IPS-20b (cell line): Measurements from ENCODE around the gene PDE6H.

Source experiments
- H3K27ac ChIP-seq: one replicate; pipeline ENCODE4 v1.5.1; 2013; ENCODE audit warnings: low read length
- H3K27me3 ChIP-seq: 2 replicates; pipeline ENCODE4 v1.6.1; 2013; ENCODE audit warnings: mild to moderate bottlenecking, low read length, inconsistent platforms; ENCODE audit not compliant: insufficient read depth
- H3K36me3 ChIP-seq: 2 replicates; pipeline ENCODE4 v1.6.1; 2013; ENCODE audit warnings: low read depth, mild to moderate bottlenecking, inconsistent platforms, low read length, moderate library complexity; ENCODE audit not compliant: insufficient read depth
- H3K4me1 ChIP-seq: 2 replicates; pipeline ENCODE4 v1.6.1; 2013; ENCODE audit warnings: mild to moderate bottlenecking, control low read depth, inconsistent platforms, low read length, moderate library complexity; ENCODE audit not compliant: insufficient read depth
- H3K4me3 ChIP-seq: 2 replicates; pipeline ENCODE4 v1.5.1; 2013; ENCODE audit warnings: mild to moderate bottlenecking, low read length, inconsistent platforms
- H3K9ac ChIP-seq: 2 replicates; pipeline ENCODE4 v1.6.1; 2013; ENCODE audit warnings: low read depth, mild to moderate bottlenecking, inconsistent platforms, low read length, moderate library complexity
- H3K9me3 ChIP-seq: 2 replicates; pipeline ENCODE4 v1.6.1; 2013; ENCODE audit warnings: mild to moderate bottlenecking, low read depth, low read length, inconsistent platforms; ENCODE audit not compliant: insufficient read depth

The PDE6H gene

GRCh38 chr12:14979468-14979867, 6.6 kb downstream of the PDE6H start:
- no peak overlapping the region for H3K9ac ChIP-seq
- no peaks in the 10 kb centered on the region for H3K4me1 ChIP-seq
- no peaks in the 10 kb centered on the region for H3K27me3 ChIP-seq
- no peaks in the 10 kb centered on the region for H3K9me3 ChIP-seq
- no peak overlapping the region for H3K4me3 ChIP-seq
- H3K36me3 ChIP-seq: no peaks in the 10 kb centered on the region
- H3K27ac ChIP-seq: no peak overlapping the region

GRCh38 chr12:14981049-14981448, 8.2 kb downstream of the PDE6H start:
- no peaks in the 10 kb centered on the region for H3K27me3 ChIP-seq
- H3K9me3 ChIP-seq: no peaks in the 10 kb centered on the region
- no peak overlapping the region for H3K9ac ChIP-seq
- H3K36me3 ChIP-seq: no peaks in the 10 kb centered on the region
- no peak overlapping the region for H3K4me3 ChIP-seq
- no peak overlapping the region for H3K27ac ChIP-seq
- H3K4me1 ChIP-seq: no peaks in the 10 kb centered on the region

GRCh38 chr12:14982562-14982961, 9.7 kb downstream of the PDE6H start:
- Histone ChIP-seq H3K27ac (no peak overlapping the region), H3K36me3 (no peaks in the 10 kb centered on the region), H3K4me3 (no peak overlapping the region), H3K4me1 (no peaks in the 10 kb centered on the region), H3K27me3 (no peaks in the 10 kb centered on the region), H3K9ac (no peak overlapping the region), H3K9me3 (no peaks in the 10 kb centered on the region)

GRCh38 chr12:14982991-14983390, 10.1 kb downstream of the PDE6H start:
- Histone ChIP-seq H3K9me3 (no peaks in the 10 kb centered on the region), H3K27me3 (no peaks in the 10 kb centered on the region), H3K27ac (no peak overlapping the region), H3K4me3 (no peak overlapping the region), H3K9ac (no peak overlapping the region), H3K4me1 (no peaks in the 10 kb centered on the region), H3K36me3 (no peaks in the 10 kb centered on the region)

GRCh38 chr12:14984036-14984435, 11.2 kb downstream of the PDE6H start:
- Histone ChIP-seq H3K4me3 (no peak overlapping the region), H3K9me3 (no peaks in the 10 kb centered on the region), H3K9ac (no peak overlapping the region), H3K36me3 (no peaks in the 10 kb centered on the region), H3K27ac (no peak overlapping the region), H3K4me1 (no peaks in the 10 kb centered on the region), H3K27me3 (no peaks in the 10 kb centered on the region)

DNA sequence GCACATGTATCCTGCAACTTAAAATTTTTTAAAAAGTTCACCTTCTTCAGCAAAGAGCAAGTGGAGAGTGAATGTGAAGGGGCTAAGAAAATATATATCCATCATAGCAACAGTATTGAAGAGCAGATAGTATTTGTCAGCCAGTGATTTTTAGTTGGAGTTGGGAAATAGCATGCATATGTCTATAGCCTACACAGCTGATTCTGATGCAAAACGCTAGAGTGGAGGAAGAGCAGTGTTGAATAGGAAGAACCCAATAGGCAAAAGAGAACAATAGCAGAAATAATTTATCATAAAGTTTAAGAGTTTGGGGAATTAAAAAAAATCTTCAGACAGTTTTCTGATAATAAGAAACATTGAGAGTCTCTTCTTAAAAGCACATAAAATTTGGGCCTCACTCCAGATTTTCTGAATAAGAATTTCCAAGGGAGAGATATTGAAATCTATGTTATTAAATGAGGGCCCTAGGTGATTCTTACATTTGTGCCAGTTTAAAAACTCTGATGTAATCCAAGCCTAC, 12.0 kb downstream of the PDE6H start:
- H3K4me1 ChIP-seq: no peaks in the 10 kb centered on the region
- no peak overlapping the region for H3K9ac ChIP-seq
- H3K4me3 ChIP-seq: no peak overlapping the region
- no peaks in the 10 kb centered on the region for H3K27me3 ChIP-seq
- no peaks in the 10 kb centered on the region for H3K9me3 ChIP-seq
- no peak overlapping the region for H3K27ac ChIP-seq
- no peaks in the 10 kb centered on the region for H3K36me3 ChIP-seq

DNA sequence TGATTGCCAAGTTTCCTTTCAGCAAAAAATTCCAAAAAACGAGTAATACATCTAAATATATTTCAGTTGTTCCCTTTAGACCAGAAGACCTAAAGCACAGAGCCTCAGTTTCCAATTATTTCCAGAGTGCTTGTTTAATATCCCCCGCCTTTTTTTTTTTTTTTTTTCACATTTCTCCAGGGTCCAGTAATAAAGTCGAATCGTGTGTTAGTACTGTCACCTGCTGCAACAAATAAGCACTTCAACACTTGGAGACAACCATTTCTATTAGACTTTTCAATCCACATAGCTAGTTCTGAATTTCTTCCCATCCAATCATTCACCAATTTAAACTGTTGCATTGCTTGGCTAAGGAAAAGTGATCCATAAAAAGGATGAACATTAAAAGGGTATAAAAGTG, 13.6 kb downstream of the PDE6H start:
- Histone ChIP-seq H3K9me3 (no peaks in the 10 kb centered on the region), H3K4me3 (no peak overlapping the region), H3K9ac (no peak overlapping the region), H3K27me3 (no peaks in the 10 kb centered on the region), H3K36me3 (no peaks in the 10 kb centered on the region), H3K4me1 (no peaks in the 10 kb centered on the region), H3K27ac (no peak overlapping the region)

- no peaks in the 10 kb centered on the region for H3K27me3 ChIP-seq
- no peaks in the 10 kb centered on the region for H3K9me3 ChIP-seq
- no peak overlapping the region for H3K9ac ChIP-seq
- no peak overlapping the region for H3K27ac ChIP-seq
- no peaks in the 10 kb centered on the region for H3K4me1 ChIP-seq
- H3K4me3 ChIP-seq: no peak overlapping the region
- H3K36me3 ChIP-seq: no peaks in the 10 kb centered on the region
Measured at GRCh38 chr12:14988035-14988434, 15.2 kb downstream of the PDE6H start.

DNA sequence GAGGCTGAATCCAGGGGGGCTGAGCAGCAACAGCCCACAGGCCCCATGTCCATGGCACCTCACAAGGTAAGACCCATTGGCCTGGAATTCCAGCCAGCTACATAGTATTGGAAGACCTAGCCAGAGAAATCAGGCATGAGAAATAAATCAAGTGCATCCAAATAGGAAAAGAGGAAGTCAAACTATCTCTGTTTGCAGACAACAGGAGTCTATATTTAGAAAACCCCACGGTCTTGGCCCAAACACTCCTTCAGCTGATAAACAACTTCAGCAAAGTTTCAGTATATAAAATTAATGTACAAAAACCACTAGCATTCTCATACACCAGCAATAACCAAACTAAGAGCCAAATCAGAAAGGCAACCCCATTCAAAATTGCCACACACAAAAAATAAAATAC, 16.9 kb downstream of the PDE6H start:
- H3K27me3 ChIP-seq: no peaks in the 10 kb centered on the region
- H3K9ac ChIP-seq: no peak overlapping the region
- no peak overlapping the region for H3K27ac ChIP-seq
- no peaks in the 10 kb centered on the region for H3K4me1 ChIP-seq
- no peak overlapping the region for H3K4me3 ChIP-seq
- H3K36me3 ChIP-seq: no peaks in the 10 kb centered on the region
- no peaks in the 10 kb centered on the region for H3K9me3 ChIP-seq

GRCh38 chr12:14991069-14991468, 18.2 kb downstream of the PDE6H start:
- no peaks in the 10 kb centered on the region for H3K9me3 ChIP-seq
- no peak overlapping the region for H3K4me3 ChIP-seq
- no peaks in the 10 kb centered on the region for H3K27me3 ChIP-seq
- no peaks in the 10 kb centered on the region for H3K36me3 ChIP-seq
- no peak overlapping the region for H3K27ac ChIP-seq
- H3K4me1 ChIP-seq: no peaks in the 10 kb centered on the region
- H3K9ac ChIP-seq: no peak overlapping the region

DNA sequence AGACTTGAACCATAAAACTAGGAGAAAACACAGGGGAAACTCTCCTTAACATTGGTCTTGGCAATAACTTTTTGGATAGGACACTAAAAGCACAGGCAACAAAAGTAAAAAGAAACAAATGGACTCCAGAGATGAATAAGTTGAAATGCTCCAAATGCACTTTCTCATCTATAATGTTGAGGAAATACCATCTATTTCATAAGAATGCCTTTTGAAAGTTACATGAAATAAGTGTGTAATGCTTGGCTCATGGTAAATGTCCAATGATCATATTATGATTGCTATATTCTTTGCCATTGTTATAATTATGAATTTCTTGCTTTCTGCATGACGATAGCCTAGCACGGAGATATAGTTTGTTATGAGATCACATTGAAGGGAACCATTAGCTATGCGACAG, 19.8 kb downstream of the PDE6H start:
- H3K9me3 ChIP-seq: no peaks in the 10 kb centered on the region
- H3K4me3 ChIP-seq: no peak overlapping the region
- no peaks in the 10 kb centered on the region for H3K4me1 ChIP-seq
- H3K27ac ChIP-seq: no peak overlapping the region
- no peaks in the 10 kb centered on the region for H3K36me3 ChIP-seq
- H3K27me3 ChIP-seq: no peaks in the 10 kb centered on the region
- H3K9ac ChIP-seq: no peak overlapping the region

GRCh38 chr12:14993117-14993516, 20.3 kb downstream of the PDE6H start:
- H3K36me3 ChIP-seq: no peaks in the 10 kb centered on the region
- H3K4me1 ChIP-seq: no peaks in the 10 kb centered on the region
- H3K27me3 ChIP-seq: no peaks in the 10 kb centered on the region
- no peak overlapping the region for H3K27ac ChIP-seq
- H3K9ac ChIP-seq: no peak overlapping the region
- no peak overlapping the region for H3K4me3 ChIP-seq
- H3K9me3 ChIP-seq: no peaks in the 10 kb centered on the region
